GM23338 (cell line): Measurements from ENCODE around the gene FFAR2. TPM values are rescaled to one million over a fixed set of nuclear protein-coding genes. Genes with fewer than 3 reads are reported as not detected.

Experiments
- ATAC-seq: fragments of 200-7000 bp; cut with Tn5 transposase; 3 replicates; pipeline ENCODE4 v1.9.1; 2020
- DNase-seq: peaks from one replicate; pipeline ENCODE4 v3.0.0-alpha.2; 2015; ENCODE audit warnings: low spot score
- H2AFZ ChIP-seq: fragments of 200-600 bp; sonication (generic); 2 replicates; pipeline ENCODE4 v1.8.0; 2016; ENCODE audit warnings: antibody characterized with exemption, mild to moderate bottlenecking, moderate library complexity
- H3F3A ChIP-seq: fragments of 200-600 bp; sonication (generic); replicated peaks from 2 replicates; pipeline ENCODE4 v1.8.0; 2017; ENCODE audit warnings: antibody characterized with exemption, mixed run types, low read depth
- H3K27ac ChIP-seq: fragments of 200-600 bp; sonication (generic); 2 replicates; pipeline ENCODE4 v1.6.1; 2016; ENCODE audit warnings: low read depth
- H3K27me3 ChIP-seq: fragments of 200-600 bp; sonication (generic); 2 replicates; pipeline ENCODE4 v1.8.0; 2016; ENCODE audit warnings: mild to moderate bottlenecking, mixed run types, moderate library complexity; ENCODE audit not compliant: insufficient read depth
- H3K36me3 ChIP-seq: fragments of 200-600 bp; sonication (generic); 2 replicates; pipeline ENCODE4 v1.8.0; 2016; ENCODE audit warnings: mild to moderate bottlenecking; ENCODE audit not compliant: insufficient read depth
- H3K4me1 ChIP-seq: fragments of 200-600 bp; sonication (generic); 2 replicates; pipeline ENCODE4 v1.8.0; 2016; ENCODE audit warnings: mild to moderate bottlenecking, moderate library complexity; ENCODE audit not compliant: insufficient read depth
- H3K4me2 ChIP-seq: fragments of 200-600 bp; sonication (generic); 2 replicates; pipeline ENCODE4 v1.7.1; 2017; ENCODE audit warnings: mixed run types
- H3K4me3 ChIP-seq: fragments of 200-600 bp; sonication (generic); 2 replicates; pipeline ENCODE4 v1.6.1; 2016; ENCODE audit warnings: mixed run types
- H3K79me2 ChIP-seq: fragments of 200-600 bp; sonication (generic); replicated peaks from 2 replicates; pipeline ENCODE4 v1.8.0; 2017; ENCODE audit warnings: mild to moderate bottlenecking; ENCODE audit not compliant: insufficient read depth
- H3K9me2 ChIP-seq: fragments of 200-600 bp; sonication (generic); 2 replicates; pipeline ENCODE4 v1.8.0; 2017; ENCODE audit not compliant: insufficient read depth
- H4K20me1 ChIP-seq: fragments of 200-600 bp; sonication (generic); replicated peaks from 2 replicates; pipeline ENCODE4 v1.8.0; 2017; ENCODE audit warnings: mild to moderate bottlenecking; ENCODE audit not compliant: insufficient read depth
- H3K27ac Mint-ChIP-seq: 2 replicates; pipeline ENCODE4 v1.8.0; 2020; ENCODE audit warnings: inconsistent platforms, mild to moderate bottlenecking, moderate library complexity, mixed read lengths
- H3K27me3 Mint-ChIP-seq: 3 replicates; pipeline ENCODE4 v1.8.0; 2022; ENCODE audit warnings: low read depth, mild to moderate bottlenecking, moderate library complexity, mixed read lengths, inconsistent platforms; ENCODE audit not compliant: insufficient read depth, poor library complexity
- H3K36me3 Mint-ChIP-seq: 3 replicates; pipeline ENCODE4 v1.8.0; 2021; ENCODE audit warnings: low read depth, mild to moderate bottlenecking, inconsistent platforms, moderate library complexity, mixed read lengths
- H3K4me1 Mint-ChIP-seq: 3 replicates; pipeline ENCODE4 v1.8.0; 2020; ENCODE audit warnings: mild to moderate bottlenecking, inconsistent platforms, mixed read lengths
- H3K4me3 Mint-ChIP-seq: 3 replicates; pipeline ENCODE4 v1.8.0; 2021; ENCODE audit warnings: moderate library complexity, mild to moderate bottlenecking, inconsistent platforms, mixed read lengths
- H3K9me3 Mint-ChIP-seq: 3 replicates; pipeline ENCODE4 v1.8.0; 2020; ENCODE audit warnings: moderate library complexity, mild to moderate bottlenecking, inconsistent platforms, mixed read lengths
- CREB1 ChIP-seq: fragments of 250-450 bp; sonication (Bioruptor Pico); IDR thresholded peaks from 2 replicates; pipeline ENCODE4 v1.5.0; 2020; ENCODE audit warnings: low read depth, mild to moderate bottlenecking, moderate library complexity
- EZH2 ChIP-seq: fragments of 200-600 bp; sonication (generic); IDR thresholded peaks from one replicate; pipeline ENCODE4 v1.8.0; 2017; ENCODE audit warnings: antibody characterized with exemption, mild to moderate bottlenecking, low read depth; ENCODE audit not compliant: unreplicated experiment
- EZH2phosphoT487 ChIP-seq: fragments of 200-600 bp; sonication (generic); IDR thresholded peaks from one replicate; pipeline ENCODE4 v1.8.1; 2018; ENCODE audit warnings: antibody characterized with exemption; ENCODE audit not compliant: unreplicated experiment
- JUNB ChIP-seq: IDR thresholded peaks from one replicate; pipeline ENCODE4 v1.6.1; 2016; ENCODE audit warnings: antibody characterized with exemption; ENCODE audit not compliant: unreplicated experiment
- NANOG ChIP-seq: IDR thresholded peaks from 2 replicates; pipeline ENCODE4 v1.6.1; 2016; ENCODE audit warnings: antibody characterized with exemption, borderline replicate concordance
- POLR2AphosphoS5 ChIP-seq: IDR thresholded peaks from 2 replicates; pipeline ENCODE4 v1.6.1; 2016; ENCODE audit warnings: antibody characterized with exemption, low read depth
- STAT1 ChIP-seq: IDR thresholded peaks from one replicate; pipeline ENCODE4 v1.6.1; 2016; ENCODE audit warnings: antibody characterized with exemption; ENCODE audit not compliant: unreplicated experiment
- ZNF114 ChIP-seq: fragments of 250-450 bp; sonication (Bioruptor Pico); IDR thresholded peaks from 2 replicates; pipeline ENCODE4 v1.5.0; 2020; ENCODE audit warnings: mild to moderate bottlenecking, moderate library complexity
- ZNF331 ChIP-seq: fragments of 250-450 bp; sonication (Bioruptor Pico); IDR thresholded peaks from 2 replicates; pipeline ENCODE4 v1.5.0; 2020; ENCODE audit warnings: low read depth, mild to moderate bottlenecking, moderate library complexity
- polyA plus RNA-seq: library from polyadenylated mRNA; unstranded; fragments of >200 nt; fragmentation: Nextera tagmentation; extraction: Ambion mirVana; gene quantifications from 2 replicates; pipeline ENCODE4 v1.2.1, GENCODE V29; 2016
- total RNA-seq: library from RNA; depleted of rRNA; stranded (reverse); fragments of >200 nt; shearing (Covaris generic); gene quantifications from 2 replicates; pipeline ENCODE4 v1.2.3, GENCODE V29; 2014
- TF ChIP-seq, protein P1 (sequence below), 2 experiments: fragments of 200-600 bp in 1 of 2; sonication (generic) in 1 of 2; conservative IDR thresholded peaks; 2 replicates each; pipeline versions ENCODE4 v1.5.1 to v1.6.1; 2016 to 2017; ENCODE audit warnings: antibody characterized with exemption in 2 of 2, low read depth in 2 of 2, mild to moderate bottlenecking in 2 of 2, moderate library complexity in 1 of 2
- TF ChIP-seq, protein P2 (sequence below): IDR thresholded peaks from 2 replicates; pipeline ENCODE4 v1.6.1; 2016; ENCODE audit warnings: antibody characterized with exemption

Gene FFAR2
- total and polyA plus RNA-seq, 2 experiments from 2014 or later = not detected

DNA sequence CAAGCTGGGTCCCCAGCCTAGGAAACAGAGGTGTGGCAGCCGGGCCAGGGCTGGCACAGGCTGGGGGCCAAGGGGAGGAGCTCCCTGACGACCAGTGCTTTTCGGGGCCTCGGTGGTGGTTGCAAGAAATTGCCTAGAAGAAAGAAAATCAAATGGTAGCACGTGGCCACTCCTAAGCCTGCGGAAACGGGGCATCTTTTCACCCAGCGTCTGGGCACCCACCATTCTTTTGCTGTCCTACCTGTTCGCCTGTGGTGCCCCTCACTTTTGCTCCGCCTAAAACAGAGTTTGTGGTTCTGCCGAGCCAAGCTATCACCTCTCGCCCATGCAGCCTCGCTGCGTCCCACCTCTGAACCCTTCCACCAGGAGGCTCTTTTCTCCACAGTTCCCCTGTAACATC is 49.3 kb downstream of the FFAR2 start:
- Histone ChIP-seq H2AFZ (no peak overlapping the region), H3K27me3 (no peaks in the 10 kb centered on the region), H4K20me1 (no peaks in the 10 kb centered on the region; the same call in 1 of the 2 replicates), H3K27ac (0 out of 2 replicates have a peak overlapping the region, but pooled peaks have one; percentile 32), H3K36me3 (peaks cover 8% of the 10 kb centered on the region), H3K9me2 (no peaks in the 10 kb centered on the region), H3F3A (peaks cover 11% of the 10 kb centered on the region; the same call in 1 of the 2 replicates), H3K4me3 (no peak overlapping the region), H3K4me2 (no peak overlapping the region), H3K79me2 (no peaks in the 10 kb centered on the region), H3K4me1 (no peaks in the 10 kb centered on the region)
- no peak overlapping the region for H3K4me3 Mint-ChIP-seq
- peaks cover 58% of the 10 kb centered on the region for H3K36me3 Mint-ChIP-seq
- no peaks in the 10 kb centered on the region for H3K9me3 Mint-ChIP-seq
- no peak for DNase-seq
- peaks cover 27% of the 10 kb centered on the region for H3K4me1 Mint-ChIP-seq
- peaks cover 17% of the 10 kb centered on the region for H3K27me3 Mint-ChIP-seq
- TF ChIP-seq, protein P1, sequence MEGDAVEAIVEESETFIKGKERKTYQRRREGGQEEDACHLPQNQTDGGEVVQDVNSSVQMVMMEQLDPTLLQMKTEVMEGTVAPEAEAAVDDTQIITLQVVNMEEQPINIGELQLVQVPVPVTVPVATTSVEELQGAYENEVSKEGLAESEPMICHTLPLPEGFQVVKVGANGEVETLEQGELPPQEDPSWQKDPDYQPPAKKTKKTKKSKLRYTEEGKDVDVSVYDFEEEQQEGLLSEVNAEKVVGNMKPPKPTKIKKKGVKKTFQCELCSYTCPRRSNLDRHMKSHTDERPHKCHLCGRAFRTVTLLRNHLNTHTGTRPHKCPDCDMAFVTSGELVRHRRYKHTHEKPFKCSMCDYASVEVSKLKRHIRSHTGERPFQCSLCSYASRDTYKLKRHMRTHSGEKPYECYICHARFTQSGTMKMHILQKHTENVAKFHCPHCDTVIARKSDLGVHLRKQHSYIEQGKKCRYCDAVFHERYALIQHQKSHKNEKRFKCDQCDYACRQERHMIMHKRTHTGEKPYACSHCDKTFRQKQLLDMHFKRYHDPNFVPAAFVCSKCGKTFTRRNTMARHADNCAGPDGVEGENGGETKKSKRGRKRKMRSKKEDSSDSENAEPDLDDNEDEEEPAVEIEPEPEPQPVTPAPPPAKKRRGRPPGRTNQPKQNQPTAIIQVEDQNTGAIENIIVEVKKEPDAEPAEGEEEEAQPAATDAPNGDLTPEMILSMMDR (conservative IDR thresholded peaks at IDR 0.05; ENCODE audit: low read depth in 2 of 2) = peak in 1 of 2 experiments; percentile 30; a peak in 2 of 4 replicates
- TF ChIP-seq EZH2phosphoT487 = no peak
- H3K27ac Mint-ChIP-seq = no peak overlapping the region
- 0 out of 3 replicates have a peak, but pooled peaks have one; percentile 6 for ATAC-seq

DNA sequence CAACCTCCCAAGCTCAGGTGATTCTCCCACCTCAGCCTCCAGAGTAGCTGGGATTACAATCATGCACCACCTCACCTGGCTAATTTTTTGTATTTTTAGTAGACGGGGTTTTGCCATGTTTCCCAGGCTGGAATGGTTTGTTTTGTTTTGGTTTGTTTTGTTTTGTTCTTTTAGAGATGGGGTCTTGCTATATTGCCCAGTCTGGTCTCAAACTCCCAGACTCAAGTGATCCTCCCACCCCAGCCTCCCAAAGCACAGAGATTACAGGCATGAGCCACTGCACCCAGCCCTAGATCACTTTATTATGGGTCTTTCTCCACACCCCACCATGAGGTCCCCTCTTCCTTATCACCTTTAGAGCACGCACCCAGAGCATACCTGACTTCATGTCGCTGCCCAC is 50.2 kb downstream of the FFAR2 start:
- Histone ChIP-seq H3F3A (peaks cover 11% of the 10 kb centered on the region; the same call in 1 of the 2 replicates), H3K36me3 (peaks cover 8% of the 10 kb centered on the region), H4K20me1 (no peaks in the 10 kb centered on the region; the same call in 1 of the 2 replicates), H3K79me2 (no peaks in the 10 kb centered on the region), H3K4me2 (no peak overlapping the region), H3K9me2 (no peaks in the 10 kb centered on the region), H3K4me3 (no peak overlapping the region), H2AFZ (no peak overlapping the region), H3K27ac (no peak overlapping the region), H3K4me1 (no peaks in the 10 kb centered on the region), H3K27me3 (no peaks in the 10 kb centered on the region)
- ATAC-seq (no peak), DNase-seq (no peak)
- no peaks in the 10 kb centered on the region for H3K9me3 Mint-ChIP-seq
- peaks cover 66% of the 10 kb centered on the region for H3K36me3 Mint-ChIP-seq
- H3K4me1 Mint-ChIP-seq = peaks cover 27% of the 10 kb centered on the region
- H3K4me3 Mint-ChIP-seq = no peak overlapping the region; the same call in 2 of the 3 replicates
- no peak overlapping the region for H3K27ac Mint-ChIP-seq
- H3K27me3 Mint-ChIP-seq = peaks cover 17% of the 10 kb centered on the region
- TF ChIP-seq, protein P2, sequence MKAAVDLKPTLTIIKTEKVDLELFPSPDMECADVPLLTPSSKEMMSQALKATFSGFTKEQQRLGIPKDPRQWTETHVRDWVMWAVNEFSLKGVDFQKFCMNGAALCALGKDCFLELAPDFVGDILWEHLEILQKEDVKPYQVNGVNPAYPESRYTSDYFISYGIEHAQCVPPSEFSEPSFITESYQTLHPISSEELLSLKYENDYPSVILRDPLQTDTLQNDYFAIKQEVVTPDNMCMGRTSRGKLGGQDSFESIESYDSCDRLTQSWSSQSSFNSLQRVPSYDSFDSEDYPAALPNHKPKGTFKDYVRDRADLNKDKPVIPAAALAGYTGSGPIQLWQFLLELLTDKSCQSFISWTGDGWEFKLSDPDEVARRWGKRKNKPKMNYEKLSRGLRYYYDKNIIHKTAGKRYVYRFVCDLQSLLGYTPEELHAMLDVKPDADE = no peak
- no peak for TF ChIP-seq ZNF114 (CRISPR knock-in tag)
- TF ChIP-seq, protein P1 (conservative IDR thresholded peaks at IDR 0.05; ENCODE audit: low read depth in 2 of 2) = no peak
- no peak for TF ChIP-seq STAT1
- TF ChIP-seq CREB1 = no peak
- no peak for TF ChIP-seq EZH2phosphoT487
- no peak for TF ChIP-seq POLR2AphosphoS5
- TF ChIP-seq EZH2 = no peak
- TF ChIP-seq NANOG = no peak
- no peak for TF ChIP-seq JUNB
- TF ChIP-seq ZNF331 = no peak
